ENCODE measurements around the gene ACTR3C. TPM values are rescaled to one million over a fixed set of nuclear protein-coding genes. Genes with fewer than 3 reads are reported as not detected.
"Not testable (repeated sequence)": the region's sequence is repeated elsewhere in the genome, so short reads cannot be mapped to it uniquely, and the experiment has no call there.

The ACTR3C gene
- total RNA-seq, 1 donor from 2014 or later, result 4.7 TPM

- DNase-seq (ENCODE audit: low read depth in 2 of 2), result no peak
Measured at GRCh38 chr7:150336746-150337145, 13.4 kb upstream of the ACTR3C start.

- no peak for DNase-seq (ENCODE audit: low read depth in 2 of 2)
Measured at GRCh38 chr7:150335774-150336112, 12.4 kb upstream of the ACTR3C start.

GRCh38 chr7:150335108-150335773 is 11.9 kb upstream of the ACTR3C start:
- no peak for DNase-seq (ENCODE audit: low read depth in 2 of 2)

GRCh38 chr7:150334108-150334507 is 10.8 kb upstream of the ACTR3C start:
- DNase-seq (ENCODE audit: low read depth in 2 of 2), result no peak

- DNase-seq (ENCODE audit: low read depth in 2 of 2), result no peak
Measured at GRCh38 chr7:150333659-150334058, 10.3 kb upstream of the ACTR3C start.

- no peak for DNase-seq (ENCODE audit: low read depth in 2 of 2)
Measured at GRCh38 chr7:150332852-150333635, 9.7 kb upstream of the ACTR3C start.

GRCh38 chr7:150330211-150330885 is 7.0 kb upstream of the ACTR3C start:
- no peak for DNase-seq (ENCODE audit: low read depth in 2 of 2)

- no peak for DNase-seq (ENCODE audit: low read depth in 2 of 2)
Measured at GRCh38 chr7:150329331-150330120, 6.2 kb upstream of the ACTR3C start.

- no peak for DNase-seq (ENCODE audit: low read depth in 2 of 2)
Measured at GRCh38 chr7:150327308-150327707, 4.0 kb upstream of the ACTR3C start.

- DNase-seq (ENCODE audit: low read depth in 2 of 2), result no peak
Measured at GRCh38 chr7:150326657-150327268, 3.4 kb upstream of the ACTR3C start.

- no peak for DNase-seq (ENCODE audit: low read depth in 2 of 2)
Measured at GRCh38 chr7:150325901-150326300, 2.6 kb upstream of the ACTR3C start.

- DNase-seq (ENCODE audit: low read depth in 2 of 2), result no peak
Measured at GRCh38 chr7:150325110-150325611, 1.8 kb upstream of the ACTR3C start.

GRCh38 chr7:150324373-150324961 is 1.1 kb upstream of the ACTR3C start:
- peak in 1 of 2 donors; percentile 22 for DNase-seq (ENCODE audit: low read depth in 2 of 2)

GRCh38 chr7:150323682-150324372 is 482 bp upstream of the ACTR3C start:
- peak in 1 of 2 donors; percentile 11 for DNase-seq (ENCODE audit: low read depth in 2 of 2)

GRCh38 chr7:150322114-150322832 is 1.1 kb downstream of the ACTR3C start:
- no peak for DNase-seq (ENCODE audit: low read depth in 2 of 2)

GRCh38 chr7:150321788-150322113 is 1.6 kb downstream of the ACTR3C start:
- no peak for DNase-seq (ENCODE audit: low read depth in 2 of 2)

GRCh38 chr7:150317748-150318444 is 5.4 kb downstream of the ACTR3C start:
- peak; percentile 32 to 78 for DNase-seq (ENCODE audit: low read depth in 2 of 2)

GRCh38 chr7:150316987-150317386 is 6.4 kb downstream of the ACTR3C start:
- not testable (repeated sequence) for DNase-seq (ENCODE audit: low read depth in 2 of 2)

All from dermis microvascular lymphatic vessel endothelial cell (primary cell).